GM15510 (cell line): Measurements from ENCODE around the gene RASSF1.
A peak's percentile ranks its signal among the peaks of the same experiment; 100 is the strongest.

Experiments used
- POLR2A ChIP-seq: IDR thresholded peaks from 3 replicates; pipeline ENCODE4 v1.6.1; 2011; ENCODE audit warnings: borderline replicate concordance; ENCODE audit not compliant: insufficient read length; ENCODE audit errors: extremely low read depth

The RASSF1 gene

DNA sequence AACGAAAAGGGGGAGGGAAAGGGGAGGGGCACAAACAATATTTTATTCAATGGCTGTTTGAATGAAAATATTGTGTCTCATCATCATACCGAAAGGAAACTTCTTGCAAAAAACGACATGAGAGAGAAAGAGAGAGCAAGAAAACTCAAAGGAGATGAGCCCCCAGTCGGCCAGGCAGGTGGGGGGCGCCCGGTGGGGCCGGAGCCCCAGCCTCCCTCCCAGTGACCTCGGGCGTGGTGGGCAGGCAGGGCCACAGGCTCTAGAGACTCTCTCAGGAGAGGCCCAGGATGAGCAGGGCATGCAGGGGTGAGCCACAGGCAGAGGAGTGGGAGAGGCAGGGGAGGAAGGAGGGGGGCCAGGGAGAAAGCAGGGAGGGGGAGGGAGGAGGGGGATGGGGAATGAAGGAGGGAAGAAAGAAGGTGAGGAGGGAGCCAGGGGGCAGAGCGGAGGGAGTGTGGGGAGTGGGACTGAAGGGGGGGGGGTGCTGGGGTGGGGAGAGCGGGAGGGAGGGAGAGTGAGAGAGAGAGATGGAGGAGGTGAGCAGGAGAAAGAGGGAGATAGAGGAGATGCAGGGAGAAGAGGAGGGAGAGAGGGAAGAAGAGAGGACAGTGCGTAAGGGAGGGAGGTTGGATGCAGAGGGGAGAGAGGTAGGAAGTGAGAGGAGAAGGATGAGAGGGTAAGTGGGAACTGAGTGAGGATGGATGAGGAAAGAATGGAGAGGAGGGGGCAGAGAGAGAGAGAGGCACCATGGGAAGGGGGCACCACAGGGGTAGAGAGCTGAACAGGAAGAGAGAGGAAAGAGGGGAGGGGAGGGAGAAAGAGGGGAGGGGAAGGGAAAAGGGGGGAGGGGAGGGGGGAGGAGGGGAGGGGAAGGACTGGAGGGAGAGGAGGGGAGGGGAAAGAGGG, 32.8 kb upstream of the RASSF1 start:
- TF ChIP-seq POLR2A, result no peak

GRCh38 chr3:50372349-50372748, 31.7 kb upstream of the RASSF1 start:
- no peak for TF ChIP-seq POLR2A

- TF ChIP-seq POLR2A, result no peak
These were observed 30.6 kb upstream of the RASSF1 start for GRCh38 chr3:50371133-50371685.

- no peak for TF ChIP-seq POLR2A
These were observed 30.0 kb upstream of the RASSF1 start for GRCh38 chr3:50370594-50370993.

- TF ChIP-seq POLR2A, result no peak
These were observed 28.5 kb upstream of the RASSF1 start for GRCh38 chr3:50369012-50369670.

DNA sequence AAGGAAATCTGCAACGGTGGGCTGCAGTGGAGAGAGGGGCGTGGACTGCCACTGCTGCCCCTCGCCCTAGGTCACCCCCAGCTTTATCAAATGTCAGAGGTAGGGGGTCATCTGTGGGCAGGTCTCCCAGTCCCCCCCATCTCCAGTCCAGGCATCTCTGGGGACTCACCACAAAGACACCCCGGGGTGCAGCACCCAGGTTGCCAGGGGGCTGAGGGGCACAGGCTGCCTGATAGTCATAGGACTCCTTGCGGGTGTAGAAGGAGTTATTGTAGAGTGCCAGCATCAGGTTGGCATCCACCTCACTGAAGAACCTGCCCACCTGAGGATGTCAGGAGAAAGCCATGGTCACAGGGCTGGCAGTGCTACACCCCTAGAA, 25.2 kb upstream of the RASSF1 start:
- no peak for TF ChIP-seq POLR2A

DNA sequence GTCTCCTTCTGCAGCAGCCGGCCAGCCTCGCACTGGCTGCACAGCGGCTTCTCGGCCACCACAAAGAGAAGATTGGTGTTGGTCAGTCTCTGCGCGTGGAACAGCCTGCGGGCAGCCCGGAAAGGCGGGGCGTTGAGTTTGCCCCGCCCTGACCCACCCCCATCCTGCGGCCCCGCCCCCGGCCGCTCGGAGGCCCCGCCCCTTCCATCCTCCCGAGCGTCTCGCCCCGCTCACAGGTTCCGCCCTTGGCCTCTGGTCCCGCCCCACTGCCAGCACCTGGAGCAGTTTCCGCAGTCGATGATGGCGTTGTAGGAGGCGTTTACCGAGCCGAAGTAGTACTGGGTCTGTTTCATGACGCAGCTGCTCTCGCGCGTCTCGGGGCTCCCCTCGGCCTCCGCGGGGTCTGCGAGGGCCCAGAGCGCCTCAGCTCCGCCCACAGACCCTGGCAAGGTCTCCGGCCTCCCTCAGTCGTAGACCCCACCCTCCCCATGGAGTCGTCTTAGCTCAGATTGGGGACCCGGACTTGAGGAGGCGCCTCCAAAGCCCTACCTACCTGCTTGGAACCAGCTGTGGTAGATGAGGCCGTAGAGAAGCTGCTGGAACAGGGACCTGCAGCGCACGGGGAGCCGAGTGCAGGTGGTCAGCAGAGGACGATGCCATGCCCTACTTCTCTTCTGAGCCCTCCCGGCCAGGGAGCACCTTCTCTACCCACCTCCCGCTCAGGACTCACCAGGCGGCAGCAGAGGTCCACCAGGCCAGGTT, 24.6 kb upstream of the RASSF1 start:
- TF ChIP-seq POLR2A, result peak; percentile 35

DNA sequence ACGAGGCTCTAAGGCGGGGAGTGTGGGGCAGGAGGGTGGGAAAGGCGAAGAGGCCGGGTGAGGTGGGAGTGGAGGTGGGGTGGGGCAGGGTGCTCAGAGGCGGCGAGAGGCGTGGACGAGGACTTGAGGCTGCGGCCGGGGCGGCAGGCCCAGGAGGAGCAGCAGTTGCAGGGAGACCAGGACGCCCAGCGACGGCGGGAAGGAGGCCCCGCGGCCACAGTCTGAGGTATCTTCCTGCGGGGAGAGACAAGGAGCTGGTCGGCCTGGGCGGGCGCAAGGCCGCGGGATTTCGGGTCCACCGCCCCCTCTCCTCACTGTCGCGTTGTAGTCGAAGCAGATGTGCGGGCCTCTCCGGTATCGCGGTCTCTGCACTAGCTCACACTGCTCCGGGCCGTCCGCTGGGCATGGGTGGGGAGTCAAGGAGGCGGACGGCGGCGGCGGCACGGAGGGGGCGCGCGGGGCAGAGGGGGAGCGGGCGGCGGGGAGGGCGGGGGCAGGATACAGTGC, 24.0 kb upstream of the RASSF1 start:
- no peak for TF ChIP-seq POLR2A

DNA sequence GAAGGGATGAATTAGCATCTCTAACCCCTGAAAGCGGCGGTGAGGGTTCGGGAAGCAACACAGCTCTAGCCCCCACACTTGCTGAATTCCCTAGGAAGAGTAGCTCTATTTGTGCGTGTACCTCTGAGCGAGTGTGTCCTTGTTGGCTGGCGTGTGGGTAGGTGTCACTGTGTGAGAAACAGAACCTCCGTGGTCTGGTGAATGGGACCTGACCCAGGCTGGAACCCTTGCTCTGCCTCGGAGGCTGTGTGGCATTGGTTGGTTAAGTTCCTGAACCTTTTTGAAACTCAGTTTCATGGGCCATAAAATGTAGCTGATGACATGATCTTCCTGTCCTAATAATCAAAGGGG, 19.1 kb upstream of the RASSF1 start:
- no peak for TF ChIP-seq POLR2A

DNA sequence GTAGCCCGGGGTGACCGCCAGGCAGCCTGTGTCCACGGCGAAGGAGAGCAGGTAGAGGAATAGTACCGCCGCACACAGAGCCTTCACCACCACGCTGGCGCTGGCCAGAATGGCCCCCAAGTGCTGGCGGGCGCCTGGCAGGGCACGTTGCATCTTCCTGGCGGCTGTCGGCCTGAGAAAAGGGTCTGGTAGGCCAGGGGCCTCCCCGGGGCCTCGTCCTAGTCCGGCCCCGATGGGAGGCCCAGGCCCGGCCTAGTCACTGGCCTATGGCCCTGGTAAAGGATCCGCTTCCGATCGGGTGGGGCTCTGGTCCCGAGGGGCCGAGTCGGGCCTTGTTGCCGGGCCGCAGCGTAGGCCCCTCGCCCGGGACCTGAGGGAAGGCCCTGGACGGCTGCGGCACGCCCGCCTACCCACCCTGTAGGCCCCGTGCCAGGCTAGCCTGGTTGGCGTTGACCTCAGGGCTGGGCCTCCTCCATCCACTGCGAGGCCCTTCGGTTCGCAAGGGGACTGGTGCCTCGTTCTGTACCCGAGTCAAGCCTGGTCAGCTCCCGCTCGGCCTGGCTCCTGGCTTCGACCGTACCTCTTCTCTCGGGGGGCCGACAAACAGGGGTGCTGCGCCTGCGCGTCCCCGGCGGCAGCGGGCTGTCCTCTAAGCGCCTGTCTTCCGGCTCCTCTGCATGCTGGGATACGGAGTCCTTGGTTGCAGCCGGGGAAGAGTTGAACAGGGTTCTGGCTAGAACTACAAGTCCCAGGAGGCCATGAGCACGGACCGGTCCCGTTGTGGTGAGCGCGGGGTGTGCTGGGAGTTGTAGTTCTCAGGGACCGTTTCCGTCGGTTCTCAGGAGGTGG, 18.5 kb upstream of the RASSF1 start, which contains the start of gene TMEM115:
Gene TMEM115 (minus strand): TSS at position 611 of the 849 bp plus-strand sequence. CDS start 458 bp downstream, at position 153.
- TF ChIP-seq POLR2A, result peak; percentile 74

- no peak for TF ChIP-seq POLR2A
These were observed 17.8 kb upstream of the RASSF1 start for GRCh38 chr3:50358355-50358910.

- no peak for TF ChIP-seq POLR2A
These were observed 16.8 kb upstream of the RASSF1 start for GRCh38 chr3:50357481-50357880.

DNA sequence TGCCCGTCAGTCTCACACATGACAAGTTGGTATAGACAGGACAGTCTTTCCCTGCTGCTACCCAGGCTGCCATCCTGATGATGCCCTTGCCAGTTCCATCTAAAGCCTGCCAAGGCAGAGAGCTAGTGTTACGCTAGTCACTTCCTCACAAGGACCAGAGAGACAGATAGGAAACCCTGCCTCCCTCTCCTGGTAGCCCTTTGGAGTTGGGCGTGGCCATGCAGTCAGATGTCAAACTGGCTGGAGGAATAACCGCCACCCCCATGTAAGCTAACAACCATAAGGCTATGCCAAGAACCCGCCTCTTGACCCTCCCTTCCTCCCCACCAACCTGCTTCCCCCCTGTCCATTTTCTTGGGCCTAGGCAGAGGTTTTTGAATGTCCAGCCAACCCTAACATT, 15.9 kb upstream of the RASSF1 start:
- no peak for TF ChIP-seq POLR2A
